Ovary (tissue), 3 donors: ENCODE results near the gene SEC16B.

ENCODE experiments used
- CTCF ChIP-seq, 3 donors: fragments of 450-650 bp in 2 of 3; fragments of 200-600 bp in 1 of 3; IDR thresholded peaks; one replicate each; pipeline versions ENCODE4 v1.5.1 to v1.8.0; 2016 to 2022; ENCODE audit warnings: antibody characterized with exemption in 3 of 3, mild to moderate bottlenecking in 1 of 3
- EP300 ChIP-seq: sonication (generic); formaldehyde crosslinking; IDR thresholded peaks from one replicate; pipeline ENCODE4 v1.6.1; 2017; ENCODE audit warnings: antibody characterized with exemption
- POLR2A ChIP-seq: fragments of 450-650 bp; IDR thresholded peaks from one replicate; pipeline ENCODE4 v1.6.1; 2017; ENCODE audit warnings: antibody characterized with exemption, mild to moderate bottlenecking, moderate library complexity
- donor health status: DM: no; HTN: no; CAD: no.

DNA sequence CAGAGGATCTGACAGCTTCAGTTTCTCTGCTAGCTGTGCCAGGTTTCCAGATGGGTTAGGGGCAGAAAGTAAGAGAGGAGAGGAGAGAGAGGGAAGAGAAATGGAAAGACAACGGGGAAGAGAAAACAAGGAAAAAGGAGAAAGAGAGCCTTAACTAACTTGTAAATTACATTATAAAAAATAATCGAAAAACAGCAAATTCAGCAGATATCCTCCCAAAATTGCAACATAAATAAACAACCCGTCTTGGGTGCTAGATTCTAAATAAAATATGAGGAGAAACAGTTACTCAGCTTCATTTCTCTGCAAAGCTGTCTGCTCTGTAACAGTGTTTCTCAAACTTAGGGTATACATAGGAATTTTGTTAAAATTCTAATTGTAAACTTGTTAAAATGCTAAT, 29.2 kb downstream of the SEC16B start:
- no peak for TF ChIP-seq CTCF (IDR thresholded peaks at IDR 0.05)
- no peak for TF ChIP-seq POLR2A
- no peak for TF ChIP-seq EP300
